ENCODE data around the gene SEMA6A.

SEMA6A gene

GRCh38 chr5:116396476-116397099 is 178.0 kb downstream of the SEMA6A start:
- DNase-seq, result no peak

- DNase-seq, result no peak
Observed at GRCh38 chr5:116395631-116396203, 178.9 kb downstream of the SEMA6A start.

GRCh38 chr5:116395226-116395625 is 179.4 kb downstream of the SEMA6A start:
- DNase-seq, result no peak

GRCh38 chr5:116394186-116394867 is 180.3 kb downstream of the SEMA6A start:
- no peak for DNase-seq

Measured in CD4-positive, alpha-beta T cell treated with Interleukin-17A for 4 hours (primary cell).